Measurements from ENCODE around the gene MAZ. TPM values are rescaled to one million over a fixed set of nuclear protein-coding genes. Genes with fewer than 3 reads are reported as not detected.

The MAZ gene
- total and polyA plus RNA-seq, 2 of the 13 experiments (the other 11 are each of a cell fraction or from before 2014, with no cell fraction given) = 203 to 277 TPM

DNA sequence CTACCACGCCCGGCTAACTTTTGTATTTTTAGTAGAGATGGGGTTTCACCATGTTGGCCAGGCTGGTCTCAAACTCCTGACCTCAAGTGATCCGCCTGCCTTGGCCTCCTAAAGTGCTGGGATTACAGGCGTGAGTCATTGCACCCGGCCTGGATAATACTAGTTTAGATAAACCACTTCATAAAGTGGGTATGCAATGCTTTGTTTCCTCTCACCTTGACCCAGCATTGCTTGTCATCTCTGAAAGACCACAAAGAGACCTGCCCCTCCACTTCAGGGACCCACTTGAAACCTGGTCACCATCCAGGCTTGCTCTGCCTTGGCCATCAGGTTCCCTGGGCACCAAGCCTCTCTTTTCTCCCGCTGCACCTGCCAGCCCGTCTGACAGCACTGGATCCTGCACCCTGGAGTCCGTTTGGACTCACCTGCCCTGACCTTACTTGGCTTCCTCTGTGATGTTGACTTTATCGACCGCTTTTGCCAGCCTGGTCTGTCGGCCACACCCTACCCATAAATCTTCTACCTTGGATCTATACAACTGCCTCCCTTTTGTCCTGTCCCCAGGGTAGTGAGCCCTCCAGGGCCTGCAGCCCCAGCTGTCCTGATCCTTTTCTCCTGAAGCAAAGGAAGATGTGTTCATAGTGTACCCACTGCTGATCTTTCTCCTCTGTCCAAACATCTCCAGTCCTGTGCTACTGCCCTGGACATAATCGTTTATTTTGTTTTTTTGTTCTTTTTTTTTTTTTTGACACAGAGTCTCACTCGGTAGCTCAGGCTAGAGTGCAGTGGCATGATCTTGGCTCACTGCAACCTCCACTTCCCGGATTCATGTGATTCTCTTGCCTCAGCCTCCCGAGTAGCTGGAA lies 40.9 kb upstream of the MAZ start (continued):
- TF ChIP-seq, protein P1, sequence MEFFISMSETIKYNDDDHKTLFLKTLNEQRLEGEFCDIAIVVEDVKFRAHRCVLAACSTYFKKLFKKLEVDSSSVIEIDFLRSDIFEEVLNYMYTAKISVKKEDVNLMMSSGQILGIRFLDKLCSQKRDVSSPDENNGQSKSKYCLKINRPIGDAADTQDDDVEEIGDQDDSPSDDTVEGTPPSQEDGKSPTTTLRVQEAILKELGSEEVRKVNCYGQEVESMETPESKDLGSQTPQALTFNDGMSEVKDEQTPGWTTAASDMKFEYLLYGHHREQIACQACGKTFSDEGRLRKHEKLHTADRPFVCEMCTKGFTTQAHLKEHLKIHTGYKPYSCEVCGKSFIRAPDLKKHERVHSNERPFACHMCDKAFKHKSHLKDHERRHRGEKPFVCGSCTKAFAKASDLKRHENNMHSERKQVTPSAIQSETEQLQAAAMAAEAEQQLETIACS (CRISPR knock-in tag; IDR thresholded peaks at IDR 0.05) = no peak
- TF ChIP-seq AKAP8 (CRISPR knock-in tag; IDR thresholded peaks at IDR 0.05) = no peak
- peak; percentile 87 for TF ChIP-seq KAT8 (CRISPR knock-in tag; IDR thresholded peaks at IDR 0.05)
- peak; percentile 93 for TF ChIP-seq ZNF609 (CRISPR knock-in tag; IDR thresholded peaks at IDR 0.05; ENCODE audit: borderline replicate concordance)
- no peak for TF ChIP-seq KDM5A (IDR thresholded peaks at IDR 0.05; ENCODE audit: borderline replicate concordance, low read length)
- no peak for TF ChIP-seq ZNF703 (CRISPR knock-in tag; IDR thresholded peaks at IDR 0.05; ENCODE audit: borderline replicate concordance)
- TF ChIP-seq, protein P2, sequence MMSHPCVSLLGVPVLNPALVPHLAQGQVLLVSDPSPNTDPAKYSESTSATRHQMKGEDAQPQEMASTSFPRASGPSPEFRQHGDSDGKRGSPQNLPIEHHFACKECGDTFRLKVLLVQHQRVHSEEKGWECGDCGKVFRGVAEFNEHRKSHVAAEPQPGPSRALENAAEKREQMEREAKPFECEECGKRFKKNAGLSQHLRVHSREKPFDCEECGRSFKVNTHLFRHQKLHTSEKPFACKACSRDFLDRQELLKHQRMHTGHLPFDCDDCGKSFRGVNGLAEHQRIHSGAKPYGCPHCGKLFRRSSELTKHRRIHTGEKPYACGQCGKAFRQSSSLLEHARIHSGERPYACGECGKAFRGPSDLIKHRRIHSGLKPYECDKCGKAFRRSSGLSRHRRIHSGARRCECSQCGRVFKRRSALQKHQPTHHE (CRISPR knock-in tag; IDR thresholded peaks at IDR 0.05; ENCODE audit: borderline replicate concordance) = 0 out of 2 replicates have a peak, but pooled peaks have one; percentile 81
- TF ChIP-seq HNF4A (CRISPR knock-in tag; IDR thresholded peaks at IDR 0.05) = peak; percentile 98
- TF ChIP-seq, protein P3, sequence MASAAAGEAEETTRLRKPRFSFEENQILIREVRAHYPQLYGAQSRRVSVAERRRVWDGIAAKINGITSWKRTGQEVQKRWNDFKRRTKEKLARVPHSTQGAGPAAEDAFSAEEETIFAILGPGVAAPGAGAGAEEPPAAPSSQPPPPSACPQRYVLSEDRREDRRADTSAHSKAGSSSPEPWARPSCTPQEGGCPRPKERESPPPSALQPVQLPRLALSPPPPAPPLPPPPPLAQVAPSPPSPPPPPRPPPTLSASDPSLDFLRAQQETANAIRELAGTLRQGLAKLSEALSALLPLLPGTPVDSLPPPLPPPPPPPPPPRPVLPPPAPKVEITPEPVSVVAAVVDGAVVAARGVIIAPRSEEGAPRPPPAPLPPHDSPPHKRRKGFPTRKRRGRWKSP (CRISPR knock-in tag; IDR thresholded peaks at IDR 0.05) = peak; percentile 93
- TF ChIP-seq PTBP1 (IDR thresholded peaks at IDR 0.05; ENCODE audit: low read depth, low read length, poor library complexity, severe bottlenecking) = no peak
- no peak for TF ChIP-seq CCAR2 (optimal IDR thresholded peaks at IDR 0.05; ENCODE audit: low read depth, low read length)
- TF ChIP-seq ZNF383 (CRISPR knock-in tag; IDR thresholded peaks at IDR 0.05; ENCODE audit: borderline replicate concordance) = peak; percentile 40; the same call in 1 of the 2 replicates
- TF ChIP-seq SRSF9 (IDR thresholded peaks at IDR 0.05; ENCODE audit: borderline replicate concordance, insufficient read depth, low read depth, low read length, poor library complexity, severe bottlenecking) = no peak
- 0 out of 2 replicates have a peak, but pooled peaks have one; percentile 39 for TF ChIP-seq ZNF616 (CRISPR knock-in tag; IDR thresholded peaks at IDR 0.05; ENCODE audit: low read depth)
- peak; percentile 80 for TF ChIP-seq TFAP4 (IDR thresholded peaks at IDR 0.05; ENCODE audit: borderline replicate concordance, low read depth)
- TF ChIP-seq CREBL2 (CRISPR knock-in tag; IDR thresholded peaks at IDR 0.05; ENCODE audit: borderline replicate concordance) = no peak
- TF ChIP-seq NR2F1 (CRISPR knock-in tag; IDR thresholded peaks at IDR 0.05) = peak; percentile 79 to 82; a peak in 3 of 4 replicates

Data from HepG2 (cell line).